Activated CD4-positive, alpha-beta T cell treated with anti-CD3 and anti-CD28 coated beads, Interleukin-10, Interleukin-2, amounts not matched to agents 100 ng/mL and 50 ng/mL, durations not matched to agents 16 hours and 8 hours (primary cell): ENCODE data around the gene CHL1.

Experiments used
- DNase-seq: peaks from one replicate; pipeline ENCODE4 v3.0.0-alpha.2; 2020

CHL1 gene

GRCh38 chr3:418239-418929 lies 221.8 kb downstream of the CHL1 start:
- no peak for DNase-seq

DNA sequence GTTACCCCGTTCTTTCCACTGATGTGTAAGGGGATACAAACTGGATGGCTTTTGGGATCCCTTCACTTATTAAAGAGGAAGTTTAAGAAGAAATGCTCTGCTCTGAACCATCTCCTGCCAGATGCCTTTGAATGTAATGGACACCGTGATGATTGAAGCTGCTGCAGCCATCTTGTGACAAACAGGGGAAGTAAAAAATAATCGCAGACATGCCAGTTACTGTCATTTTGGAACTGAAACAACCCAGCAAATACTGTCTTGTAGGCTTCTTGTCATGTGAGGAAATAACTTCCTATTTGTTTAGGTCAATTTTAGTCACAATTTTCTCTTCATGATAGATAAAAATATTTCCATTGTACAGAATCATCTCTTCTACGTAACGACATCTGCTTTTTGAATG lies 224.0 kb downstream of the CHL1 start:
- no peak for DNase-seq

DNA sequence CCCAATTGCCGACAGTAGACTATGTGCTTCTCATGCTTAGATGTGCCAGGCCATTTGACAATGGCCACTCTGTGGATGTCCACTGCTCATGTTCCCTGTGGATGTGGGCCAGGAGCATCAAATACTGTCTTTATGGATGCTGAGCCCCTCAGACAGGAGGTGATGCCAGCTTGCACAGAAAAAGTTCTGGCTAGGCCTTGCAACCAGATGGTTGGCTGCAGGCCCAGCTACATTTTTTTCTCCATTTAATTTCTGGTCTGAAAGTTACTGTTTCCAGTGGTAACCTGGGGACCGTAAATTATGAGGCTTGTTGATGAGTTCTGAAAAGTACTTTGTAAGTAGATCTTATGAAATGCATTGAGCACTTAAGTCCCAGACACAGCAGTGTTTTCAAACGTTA lies 228.5 kb downstream of the CHL1 start:
- no peak for DNase-seq

DNA sequence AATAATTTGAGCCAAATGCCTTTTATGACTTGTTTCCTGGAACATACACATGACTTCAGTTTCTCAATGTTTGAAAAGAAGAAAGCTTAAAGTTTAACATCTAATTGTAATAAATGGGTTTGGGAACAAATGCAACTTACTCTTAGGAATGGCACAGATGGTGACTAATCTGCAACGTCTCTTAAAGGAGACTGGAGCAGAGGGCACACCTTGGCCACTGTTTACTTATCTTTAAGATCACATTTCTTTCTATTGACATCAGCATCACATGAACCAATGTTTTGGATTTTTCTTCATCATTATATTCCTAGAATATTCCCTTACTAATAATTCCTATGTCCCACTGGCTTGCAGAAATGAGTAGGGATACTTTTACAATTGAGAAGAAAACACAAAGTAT lies 229.5 kb downstream of the CHL1 start:
- no peak for DNase-seq

GRCh38 chr3:427128-427527 lies 230.6 kb downstream of the CHL1 start:
- DNase-seq, result no peak

DNA sequence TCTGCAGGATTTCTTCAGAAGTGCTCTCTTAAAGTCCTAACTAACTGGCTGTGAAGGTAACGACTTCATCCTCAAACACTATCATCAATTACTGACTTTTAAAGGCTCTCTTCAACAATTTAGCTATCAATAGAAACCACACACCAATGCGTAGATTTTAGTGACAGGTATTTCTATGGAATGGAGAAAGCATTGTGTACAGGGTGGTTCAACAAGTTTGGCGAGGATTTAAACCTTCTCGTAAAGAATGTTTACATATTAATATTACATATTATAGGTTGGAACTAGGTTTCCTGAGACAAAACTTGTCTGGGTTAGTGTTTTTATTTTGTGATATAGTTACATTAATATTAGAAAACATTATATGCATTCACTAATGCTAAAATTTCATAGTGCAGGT lies 233.6 kb downstream of the CHL1 start:
- no peak for DNase-seq

GRCh38 chr3:435161-435560 lies 238.6 kb downstream of the CHL1 start:
- no peak for DNase-seq

- DNase-seq, result no peak
These were observed 239.5 kb downstream of the CHL1 start for GRCh38 chr3:436053-436452.

DNA sequence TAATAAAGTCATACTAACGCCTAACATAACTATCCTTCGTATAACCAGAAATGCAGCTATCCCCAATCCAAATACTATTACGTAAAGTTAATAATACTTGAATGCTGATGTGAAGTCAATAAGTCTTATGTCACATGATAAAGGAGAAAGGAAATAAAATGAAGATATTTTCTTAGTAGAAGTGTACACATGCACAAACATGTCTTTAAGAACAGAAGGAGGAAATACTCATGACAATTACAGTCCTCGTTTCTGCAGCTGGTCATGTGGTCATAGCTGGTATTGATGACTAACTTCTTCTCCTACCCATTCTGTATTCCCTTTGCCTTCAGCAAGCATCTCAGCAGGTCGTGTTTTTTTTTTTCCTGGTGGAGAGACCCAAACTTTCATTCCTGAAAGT lies 244.3 kb downstream of the CHL1 start:
- no peak for DNase-seq

GRCh38 chr3:445960-446359 lies 249.4 kb downstream of the CHL1 start:
- DNase-seq, result no peak

GRCh38 chr3:447671-448070 lies 251.1 kb downstream of the CHL1 start:
- no peak for DNase-seq

DNA sequence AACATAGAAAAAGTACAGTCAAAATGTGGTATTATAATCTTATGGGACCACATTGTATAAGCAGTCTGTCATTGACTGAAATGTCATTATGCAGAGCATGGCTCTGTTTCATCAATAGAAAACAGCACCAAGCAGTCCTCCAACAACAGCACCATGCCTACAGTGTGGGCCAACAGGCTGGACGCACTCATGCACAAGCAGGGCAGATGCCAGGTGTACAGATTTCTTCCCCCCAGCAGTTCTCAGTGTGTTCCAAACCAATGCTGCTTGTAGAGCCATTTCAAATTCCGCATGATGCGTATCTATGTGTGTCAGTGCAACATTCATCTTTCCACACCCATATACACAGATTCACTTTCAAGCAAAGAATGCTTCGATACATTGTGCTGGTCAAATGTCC lies 253.1 kb downstream of the CHL1 start:
- DNase-seq, result no peak

GRCh38 chr3:452221-452620 lies 255.7 kb downstream of the CHL1 start:
- no peak for DNase-seq

GRCh38 chr3:453106-453505 lies 256.5 kb downstream of the CHL1 start:
- DNase-seq, result no peak

GRCh38 chr3:454986-455385 lies 258.4 kb downstream of the CHL1 start:
- no peak for DNase-seq

GRCh38 chr3:458124-458523 lies 261.6 kb downstream of the CHL1 start:
- no peak for DNase-seq

DNA sequence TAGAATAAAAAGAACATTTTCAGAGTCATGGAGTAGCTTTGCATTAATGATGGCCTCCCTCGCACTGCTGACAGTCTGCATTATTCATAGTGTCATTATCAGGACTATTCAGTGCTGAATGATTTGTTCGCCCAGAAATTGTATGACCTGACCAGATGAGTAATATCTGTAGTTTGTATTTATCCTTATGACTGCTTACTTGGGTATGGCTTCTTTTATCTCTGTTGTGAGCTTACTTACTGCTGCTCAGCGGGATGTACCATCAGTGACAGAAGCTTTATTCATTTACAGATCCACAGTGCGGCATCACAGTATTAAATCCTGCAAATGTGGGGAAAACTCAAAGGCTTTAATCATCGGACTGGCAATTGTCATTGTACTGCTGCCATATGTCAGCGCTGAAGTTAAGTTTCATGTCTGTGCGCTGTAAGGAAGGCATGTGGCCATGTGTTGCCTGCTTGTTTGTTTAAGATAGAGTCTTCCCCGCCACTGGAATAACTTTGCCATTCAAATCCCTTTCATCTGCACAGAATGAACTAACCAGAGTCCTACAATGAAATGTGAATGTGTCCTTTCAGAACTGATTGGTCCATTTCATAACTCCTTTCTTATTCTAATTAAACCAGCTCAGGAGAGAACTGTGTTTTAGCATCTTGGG lies 262.2 kb downstream of the CHL1 start:
- DNase-seq, result no peak
